Measurements from ENCODE around the gene MYO7B.

MYO7B gene

DNA sequence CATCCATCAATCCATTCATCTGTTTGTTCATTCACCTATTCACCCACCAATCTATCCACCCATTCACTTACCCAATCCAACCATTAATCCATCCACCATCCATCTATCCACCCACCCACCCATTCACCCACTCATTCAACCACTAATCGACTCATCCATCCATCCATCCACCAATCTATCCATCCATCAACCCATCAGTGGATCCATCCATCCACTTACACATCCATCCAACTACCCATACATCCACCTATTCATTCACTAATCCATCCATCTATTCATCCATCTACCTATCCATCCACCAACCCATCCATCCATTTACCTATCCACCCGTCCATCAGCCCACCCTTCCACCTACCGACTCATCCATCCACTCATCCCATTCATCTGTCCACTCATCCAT lies 11.3 kb downstream of the MYO7B start:
- Histone ChIP-seq H3K4me3 (no peak overlapping the region), H3K4me1 (no peaks in the 10 kb centered on the region), H3K27me3 (ENCODE audit: low read depth) (peaks cover 9% of the 10 kb centered on the region; the same call in 1 of the 2 replicates), H3K9me3 (no peaks in the 10 kb centered on the region), H3K36me3 (replicated peaks) (no peaks in the 10 kb centered on the region)
- no peak for DNase-seq (ENCODE audit: low spot score in 2 of 2)
- in situ Hi-C loops (cut with MboI; ENCODE audit: low sequenced_read_pairs), result no loop called here

GRCh38 chr2:127551221-127551930 lies 15.9 kb downstream of the MYO7B start:
- DNase-seq (ENCODE audit: low spot score in 2 of 2), result no peak
- Histone ChIP-seq H3K4me3 (no peak overlapping the region), H3K27me3 (ENCODE audit: low read depth) (peaks cover 24% of the 10 kb centered on the region), H3K36me3 (replicated peaks) (no peaks in the 10 kb centered on the region), H3K9me3 (no peaks in the 10 kb centered on the region), H3K4me1 (no peaks in the 10 kb centered on the region)
- in situ Hi-C loops (cut with MboI; ENCODE audit: low sequenced_read_pairs), result no loop called here

- H3K27me3 ChIP-seq (ENCODE audit: low read depth), result peaks cover 21% of the 10 kb centered on the region
- DNase-seq (ENCODE audit: low spot score in 2 of 2), result no peak
- no peaks in the 10 kb centered on the region for H3K36me3 ChIP-seq (replicated peaks)
- no peaks in the 10 kb centered on the region for H3K4me1 ChIP-seq
- H3K4me3 ChIP-seq, result no peak overlapping the region
- 0 out of 2 replicates have a peak, but pooled peaks cover 3% of the 10 kb centered on the region for H3K9me3 ChIP-seq
- in situ Hi-C loops (cut with MboI; ENCODE audit: low sequenced_read_pairs), result no loop called here
Observed at GRCh38 chr2:127552336-127552735, 16.9 kb downstream of the MYO7B start.

GRCh38 chr2:127552846-127553245 lies 17.4 kb downstream of the MYO7B start:
- Histone ChIP-seq H3K9me3 (0 out of 2 replicates have a peak, but pooled peaks cover 3% of the 10 kb centered on the region), H3K4me1 (no peaks in the 10 kb centered on the region), H3K27me3 (ENCODE audit: low read depth) (peaks cover 19% of the 10 kb centered on the region), H3K36me3 (replicated peaks) (no peaks in the 10 kb centered on the region), H3K4me3 (no peak overlapping the region)
- no peak for DNase-seq (ENCODE audit: low spot score in 2 of 2)
- in situ Hi-C loops (cut with MboI; ENCODE audit: low sequenced_read_pairs), result no loop called here

DNA sequence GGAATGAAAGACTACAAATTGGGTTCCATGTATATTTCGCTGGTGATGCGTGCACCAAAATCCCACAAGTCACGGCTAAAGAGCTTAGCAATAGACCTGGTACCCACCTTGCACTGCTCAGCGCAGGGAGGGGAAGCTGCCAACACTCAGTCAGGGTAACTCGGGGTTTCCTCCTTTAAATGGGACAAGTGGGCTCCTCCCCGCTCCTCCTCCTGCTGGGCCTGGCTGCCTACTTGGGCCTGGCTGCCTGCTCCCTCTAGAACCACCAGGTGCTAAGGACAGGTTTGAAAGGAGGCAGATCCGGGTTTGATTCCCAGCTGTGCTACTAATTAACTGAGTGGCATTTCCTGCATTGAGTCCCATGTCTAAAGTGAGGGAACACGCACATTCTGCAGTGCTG lies 23.4 kb downstream of the MYO7B start:
- peaks cover 6% of the 10 kb centered on the region; the same call in 1 of the 2 replicates for H3K27me3 ChIP-seq (ENCODE audit: low read depth)
- no peak overlapping the region for H3K4me3 ChIP-seq
- DNase-seq (ENCODE audit: low spot score in 2 of 2), result no peak
- 0 out of 2 replicates have a peak, but pooled peaks cover 3% of the 10 kb centered on the region for H3K9me3 ChIP-seq
- H3K36me3 ChIP-seq (replicated peaks), result no peaks in the 10 kb centered on the region
- in situ Hi-C loops (cut with MboI; ENCODE audit: low sequenced_read_pairs), result no loop called here
- H3K4me1 ChIP-seq, result no peaks in the 10 kb centered on the region

DNA sequence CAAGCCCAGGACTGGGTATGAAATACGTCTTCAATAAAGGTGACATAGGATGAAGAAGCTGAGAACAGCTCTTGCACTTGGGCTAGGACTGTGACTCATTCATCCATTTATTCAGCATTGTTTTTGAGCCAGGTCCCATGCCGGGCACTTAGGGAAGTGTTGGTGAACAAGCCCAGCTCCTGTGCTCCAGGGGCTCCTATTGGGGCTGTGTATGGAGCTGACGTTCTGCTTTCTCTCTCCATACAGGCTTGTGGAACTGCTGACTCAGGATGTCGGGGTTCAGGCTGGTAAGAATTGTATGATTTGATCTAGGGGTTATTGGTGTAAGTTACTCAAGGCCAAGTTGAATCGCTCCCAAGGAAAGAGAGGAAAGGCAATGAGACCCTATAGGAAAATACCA lies 24.0 kb downstream of the MYO7B start:
- Histone ChIP-seq H3K4me3 (no peak overlapping the region), H3K9me3 (0 out of 2 replicates have a peak, but pooled peaks cover 3% of the 10 kb centered on the region), H3K4me1 (no peaks in the 10 kb centered on the region), H3K27me3 (ENCODE audit: low read depth) (peaks cover under 1% of the 10 kb centered on the region; the same call in 1 of the 2 replicates), H3K36me3 (replicated peaks) (no peaks in the 10 kb centered on the region)
- DNase-seq (ENCODE audit: low spot score in 2 of 2), result no peak
- in situ Hi-C loops (cut with MboI; ENCODE audit: low sequenced_read_pairs), result no loop called here

DNA sequence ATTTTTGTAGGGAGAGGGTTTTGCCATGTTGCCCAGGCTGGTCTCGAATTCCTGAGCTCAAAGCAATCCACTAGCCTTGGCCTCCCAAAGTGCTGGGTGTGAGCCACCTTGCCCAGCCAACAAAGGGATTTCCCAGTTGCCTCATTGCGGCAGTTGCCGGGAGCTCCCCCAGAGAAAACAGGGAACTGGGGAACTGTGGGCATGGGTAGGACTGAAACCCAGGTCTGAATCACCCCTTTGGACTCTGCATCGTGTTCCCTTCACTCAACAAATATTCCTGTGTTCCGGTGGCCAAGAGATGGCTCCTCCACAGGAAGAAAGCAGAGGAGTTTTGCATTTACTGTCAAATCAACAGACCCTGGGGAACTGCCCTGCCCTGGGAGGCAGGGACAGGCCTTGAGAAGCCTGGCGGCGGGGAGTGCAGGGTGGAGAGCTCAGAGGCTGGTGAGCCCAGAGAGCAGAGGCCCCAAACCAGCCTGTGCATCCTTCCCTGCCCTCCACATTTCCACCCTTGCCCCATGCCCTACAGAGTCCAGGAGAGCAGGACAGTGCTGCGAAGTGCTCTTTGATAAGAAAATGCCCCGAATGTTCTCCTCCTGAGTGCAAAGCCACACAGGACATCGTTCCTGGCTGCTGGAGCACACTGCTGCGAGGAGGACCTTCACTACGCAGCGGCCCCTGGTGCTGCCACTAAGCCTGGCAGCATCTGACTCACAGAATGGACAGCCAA lies 24.9 kb downstream of the MYO7B start:
- Histone ChIP-seq H3K36me3 (replicated peaks) (no peaks in the 10 kb centered on the region), H3K4me3 (no peak overlapping the region), H3K27me3 (ENCODE audit: low read depth) (no peaks in the 10 kb centered on the region; the same call in 1 of the 2 replicates), H3K4me1 (no peaks in the 10 kb centered on the region), H3K9me3 (0 out of 2 replicates have a peak, but pooled peaks cover 3% of the 10 kb centered on the region)
- in situ Hi-C loops (cut with MboI; ENCODE audit: low sequenced_read_pairs), result no loop called here
- no peak for DNase-seq (ENCODE audit: low spot score in 2 of 2)

GRCh38 chr2:127560931-127561280 lies 25.4 kb downstream of the MYO7B start:
- Histone ChIP-seq H3K4me1 (no peaks in the 10 kb centered on the region), H3K36me3 (replicated peaks) (no peaks in the 10 kb centered on the region), H3K27me3 (ENCODE audit: low read depth) (no peaks in the 10 kb centered on the region; the same call in 1 of the 2 replicates), H3K9me3 (0 out of 2 replicates have a peak, but pooled peaks cover 3% of the 10 kb centered on the region), H3K4me3 (no peak overlapping the region)
- no peak for DNase-seq (ENCODE audit: low spot score in 2 of 2)
- in situ Hi-C loops (cut with MboI; ENCODE audit: low sequenced_read_pairs), result no loop called here

GRCh38 chr2:127561371-127561770 lies 25.9 kb downstream of the MYO7B start:
- Histone ChIP-seq H3K9me3 (0 out of 2 replicates have a peak, but pooled peaks cover 3% of the 10 kb centered on the region), H3K4me3 (no peak overlapping the region), H3K27me3 (ENCODE audit: low read depth) (no peaks in the 10 kb centered on the region; the same call in 1 of the 2 replicates), H3K4me1 (no peaks in the 10 kb centered on the region), H3K36me3 (replicated peaks) (no peaks in the 10 kb centered on the region)
- in situ Hi-C loops (cut with MboI; ENCODE audit: low sequenced_read_pairs), result no loop called here
- no peak for DNase-seq (ENCODE audit: low spot score in 2 of 2)

DNA sequence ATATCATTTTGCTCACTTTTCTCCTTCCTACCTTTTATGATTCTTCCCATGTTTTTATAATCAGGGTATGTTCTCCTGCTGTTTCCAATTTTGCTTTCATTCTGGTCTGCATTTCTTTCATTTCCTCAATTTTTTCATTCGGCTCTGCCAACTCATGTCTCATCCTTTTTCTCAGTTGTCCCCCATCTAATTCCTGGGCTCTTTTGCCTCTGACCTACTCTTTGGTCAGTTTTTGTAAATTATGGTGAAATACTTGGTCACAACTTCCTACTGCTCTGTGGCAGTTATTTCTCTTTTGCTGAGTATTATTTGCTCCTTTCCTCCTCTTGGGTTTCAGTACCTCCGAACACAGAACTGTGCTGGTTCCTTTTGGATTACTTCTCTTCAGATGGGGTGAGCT lies 27.5 kb downstream of the MYO7B start:
- in situ Hi-C loops (cut with MboI; ENCODE audit: low sequenced_read_pairs), result no loop called here
- no peaks in the 10 kb centered on the region for H3K9me3 ChIP-seq
- no peaks in the 10 kb centered on the region for H3K36me3 ChIP-seq (replicated peaks)
- H3K27me3 ChIP-seq (ENCODE audit: low read depth), result no peaks in the 10 kb centered on the region; the same call in 1 of the 2 replicates
- DNase-seq (ENCODE audit: low spot score in 2 of 2), result no peak
- H3K4me3 ChIP-seq, result no peak overlapping the region
- no peaks in the 10 kb centered on the region for H3K4me1 ChIP-seq

DNA sequence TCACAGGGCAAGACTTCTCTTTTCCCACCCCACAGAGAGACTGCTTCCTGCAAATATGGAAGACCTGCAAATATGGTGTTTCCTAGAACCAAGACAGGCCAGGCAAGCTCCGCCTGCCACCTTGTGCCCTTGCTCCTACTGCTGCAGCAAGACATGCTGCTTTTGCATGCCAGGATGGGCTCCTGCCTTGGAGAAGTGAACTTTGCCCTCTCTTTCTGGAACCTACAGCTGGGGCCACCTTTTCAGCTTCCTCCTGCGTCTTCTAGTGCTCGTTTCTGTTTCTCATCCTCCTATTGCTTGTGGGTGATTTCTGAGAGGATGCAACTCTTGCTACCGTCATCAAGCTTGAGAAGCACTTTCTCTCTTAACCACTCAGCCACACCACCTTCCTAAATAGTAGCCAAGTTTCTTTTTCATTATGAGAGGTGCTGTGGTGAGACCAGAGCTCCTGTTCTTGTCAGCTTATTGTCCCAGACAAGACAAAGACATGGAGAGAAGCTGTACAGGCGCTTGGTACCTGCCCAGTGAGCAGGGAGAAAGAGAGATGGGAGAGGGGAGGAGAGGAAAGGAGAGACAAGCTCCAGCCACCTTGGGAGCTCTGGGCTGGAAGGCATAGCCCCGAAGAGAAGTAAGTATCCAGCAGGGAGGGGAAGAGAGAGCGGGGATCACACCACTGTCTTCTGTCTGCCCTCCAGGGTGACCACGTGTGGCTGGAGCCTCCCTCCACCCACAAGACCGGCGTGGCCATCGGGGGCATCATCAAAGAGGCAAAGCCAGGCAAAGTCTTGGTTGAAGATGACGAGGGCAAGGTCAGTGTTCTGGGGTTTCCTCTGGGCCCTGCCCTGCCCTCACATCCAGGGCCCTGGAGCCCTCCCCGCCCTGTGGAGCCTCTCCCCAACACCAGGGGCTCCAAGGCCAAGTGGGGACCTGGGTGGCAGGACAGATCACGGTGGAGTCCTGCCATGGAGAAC lies 28.3 kb downstream of the MYO7B start:
- no peaks in the 10 kb centered on the region for H3K4me1 ChIP-seq
- no peak for DNase-seq (ENCODE audit: low spot score in 2 of 2)
- H3K27me3 ChIP-seq (ENCODE audit: low read depth), result no peaks in the 10 kb centered on the region
- in situ Hi-C loops (cut with MboI; ENCODE audit: low sequenced_read_pairs), result no loop called here
- H3K4me3 ChIP-seq, result no peak overlapping the region
- no peaks in the 10 kb centered on the region for H3K36me3 ChIP-seq (replicated peaks)
- H3K9me3 ChIP-seq, result no peaks in the 10 kb centered on the region

- Histone ChIP-seq H3K9me3 (no peaks in the 10 kb centered on the region), H3K4me1 (no peaks in the 10 kb centered on the region), H3K27me3 (ENCODE audit: low read depth) (no peaks in the 10 kb centered on the region), H3K36me3 (replicated peaks) (no peaks in the 10 kb centered on the region), H3K4me3 (no peak overlapping the region)
- in situ Hi-C loops (cut with MboI; ENCODE audit: low sequenced_read_pairs), result no loop called here
- no peak for DNase-seq (ENCODE audit: low spot score in 2 of 2)
Observed at GRCh38 chr2:127564429-127565260, 29.2 kb downstream of the MYO7B start.

All from HAP-1 (cell line).